Right renal cortex interstitium (tissue), 3 donors: Measurements from ENCODE around the gene GTF3A. TPM values are rescaled to one million over a fixed set of nuclear protein-coding genes. Genes with fewer than 3 reads are reported as not detected.

Experiments
- polyA plus RNA-seq, 3 donors: library from polyadenylated mRNA; unstranded; fragments of 120-200 nt; gene quantifications; one replicate each; pipeline ENCODE4 v1.2.1, GENCODE V29; 2013; ENCODE audit not compliant: insufficient read length in 3 of 3

GTF3A gene
- polyA plus RNA-seq, 3 donors = 89.1 to 98.2 (median 92.8) TPM

Other genes starting within 250 kb of the GTF3A start
- gene RPL21, start 173.1 kb upstream of the GTF3A start, polyA plus RNA-seq = 1,000 to 10,000 TPM; 1,079 to 1,220 (median 1,187) TPM
- 10 to 100 TPM; 30.0 to 38.7 (median 36.8) TPM for gene RASL11A, start 153.8 kb upstream of the GTF3A start, polyA plus RNA-seq
- 10 to 100 TPM; 83.0 to 89.4 (median 85.4) TPM for gene MTIF3, start 25.9 kb downstream of the GTF3A start, polyA plus RNA-seq
- 10 to 100 TPM; 12.3 to 12.9 (median 12.6) TPM for gene LNX2, start 195.9 kb downstream of the GTF3A start, polyA plus RNA-seq
- 100 to 1,000 TPM; 118 to 152 (median 151) TPM for gene POLR1D, start 197.3 kb downstream of the GTF3A start, polyA plus RNA-seq